HAP-1 (cell line): Measurements from ENCODE around the gene ADCY2.

Experiments
- DNase-seq, 2 experiments: peaks; one replicate each; pipeline ENCODE4 v3.0.0-alpha.2; 2016 to 2020; ENCODE audit warnings: low spot score in 2 of 2
- H3K27me3 ChIP-seq: fragments of 250-450 bp; sonication (Bioruptor Pico); 2 replicates; pipeline ENCODE4 v1.5.1; 2020; ENCODE audit warnings: low read depth, mild to moderate bottlenecking, moderate library complexity
- H3K36me3 ChIP-seq: fragments of 250-450 bp; sonication (Bioruptor Pico); replicated peaks from 2 replicates; pipeline ENCODE4 v1.5.1; 2020; ENCODE audit warnings: mild to moderate bottlenecking
- H3K4me1 ChIP-seq: fragments of 250-450 bp; sonication (Bioruptor Pico); 2 replicates; pipeline ENCODE4 v1.5.1; 2020; ENCODE audit warnings: mild to moderate bottlenecking
- H3K4me3 ChIP-seq: fragments of 250-450 bp; sonication (Bioruptor Pico); 2 replicates; pipeline ENCODE4 v1.5.1; 2020; ENCODE audit warnings: mild to moderate bottlenecking, moderate library complexity
- H3K9me3 ChIP-seq: fragments of 250-450 bp; sonication (Bioruptor Pico); 2 replicates; pipeline ENCODE4 v1.5.1; 2020; ENCODE audit warnings: mild to moderate bottlenecking, moderate library complexity
- in situ Hi-C: fragments of 300-500 bp; cut with MboI; formaldehyde crosslinking; loops from 3 replicates; pipeline ENCODE4 v1.14.3; 2020; ENCODE audit warnings: low sequenced_read_pairs, inconsistent platforms, mixed read lengths

ADCY2 gene

DNA sequence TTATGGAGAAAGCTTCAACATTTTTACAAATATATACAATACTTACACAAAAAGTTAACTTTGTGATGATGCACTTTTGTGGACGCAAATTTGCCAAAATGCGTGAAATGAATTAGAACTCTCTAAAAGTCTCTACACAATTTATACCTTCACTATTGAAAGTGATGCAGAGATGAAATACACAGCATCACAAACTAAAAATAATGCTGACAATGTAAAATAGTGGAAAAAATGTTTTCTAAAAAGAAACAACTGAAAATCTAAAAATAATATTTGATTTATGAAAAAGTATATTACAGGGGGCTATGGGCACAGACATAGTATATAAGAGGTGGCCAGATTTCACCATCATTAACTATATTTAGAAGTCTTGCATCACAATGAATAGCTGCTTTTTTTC is 188.8 kb downstream of the ADCY2 start:
- in situ Hi-C loops, result no loop called here
- Histone ChIP-seq H3K36me3 (no peaks in the 10 kb centered on the region), H3K4me3 (no peak overlapping the region), H3K4me1 (no peaks in the 10 kb centered on the region), H3K27me3 (no peaks in the 10 kb centered on the region), H3K9me3 (no peaks in the 10 kb centered on the region)
- DNase-seq, result no peak

DNA sequence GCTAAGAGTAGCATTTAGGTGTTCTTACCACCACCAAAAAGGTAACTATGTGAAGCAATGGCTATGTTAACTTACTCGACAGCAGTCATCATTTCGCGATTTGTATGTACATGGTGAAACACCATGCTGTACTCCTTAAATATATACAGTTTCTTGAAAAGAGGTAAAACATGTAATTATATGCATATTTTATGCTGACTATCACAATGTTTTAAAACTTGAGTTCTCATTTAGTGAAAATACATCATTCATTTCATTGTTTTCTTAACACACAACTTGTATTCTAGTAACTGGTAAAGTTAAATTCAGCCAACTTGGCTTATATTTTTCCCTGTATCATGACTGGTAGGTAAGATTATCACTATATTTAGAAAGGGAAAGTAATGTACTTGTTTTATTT is 189.9 kb downstream of the ADCY2 start:
- in situ Hi-C loops, result no loop called here
- no peaks in the 10 kb centered on the region for H3K27me3 ChIP-seq
- no peaks in the 10 kb centered on the region for H3K4me1 ChIP-seq
- no peak for DNase-seq
- H3K9me3 ChIP-seq, result no peaks in the 10 kb centered on the region
- H3K36me3 ChIP-seq, result no peaks in the 10 kb centered on the region
- no peak overlapping the region for H3K4me3 ChIP-seq

DNA sequence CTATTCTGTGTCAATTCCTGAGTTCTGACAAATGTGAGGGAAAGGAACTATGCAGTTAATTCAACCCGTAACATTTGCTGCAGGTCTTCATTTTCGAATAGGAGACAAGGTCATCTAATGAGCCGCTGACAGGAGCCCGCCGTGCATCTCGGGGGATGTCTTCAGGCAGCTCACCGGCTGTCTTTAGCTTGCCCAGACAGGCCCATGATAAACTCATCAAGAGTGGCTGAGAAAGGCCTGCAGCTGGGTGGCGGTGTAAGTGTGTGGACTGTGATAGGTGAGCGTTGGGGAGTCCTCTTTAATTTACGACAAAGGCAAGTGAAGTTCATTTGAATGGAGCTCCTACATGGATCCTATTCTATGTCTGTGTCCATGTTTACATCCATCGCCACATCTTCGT is 190.5 kb downstream of the ADCY2 start:
- Histone ChIP-seq H3K9me3 (no peaks in the 10 kb centered on the region), H3K36me3 (no peaks in the 10 kb centered on the region), H3K4me3 (no peak overlapping the region), H3K27me3 (no peaks in the 10 kb centered on the region), H3K4me1 (no peaks in the 10 kb centered on the region)
- DNase-seq, result no peak
- in situ Hi-C loops, result no loop called here

DNA sequence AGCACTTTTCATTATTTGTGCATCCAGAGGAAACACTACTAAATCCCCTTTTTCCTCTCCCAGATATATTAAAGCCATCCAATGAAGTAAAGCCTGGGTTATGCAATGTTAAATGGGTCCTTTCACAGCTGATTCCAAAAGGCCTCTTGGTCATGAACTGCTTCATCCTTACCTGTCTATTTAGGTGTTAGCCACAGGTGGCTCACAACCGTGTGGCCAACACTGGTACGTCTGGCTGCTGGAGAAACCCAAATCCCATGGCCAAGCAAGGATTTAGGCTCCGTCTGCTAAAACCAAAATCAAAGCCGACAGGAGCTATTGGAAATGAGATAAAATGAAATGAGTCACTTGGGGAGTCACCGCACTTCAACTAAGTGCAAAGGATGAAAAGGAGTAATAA is 193.9 kb downstream of the ADCY2 start:
- no peaks in the 10 kb centered on the region for H3K36me3 ChIP-seq
- no peak overlapping the region for H3K4me3 ChIP-seq
- H3K4me1 ChIP-seq, result no peaks in the 10 kb centered on the region
- in situ Hi-C loops, result no loop called here
- no peaks in the 10 kb centered on the region for H3K9me3 ChIP-seq
- H3K27me3 ChIP-seq, result no peaks in the 10 kb centered on the region
- no peak for DNase-seq

DNA sequence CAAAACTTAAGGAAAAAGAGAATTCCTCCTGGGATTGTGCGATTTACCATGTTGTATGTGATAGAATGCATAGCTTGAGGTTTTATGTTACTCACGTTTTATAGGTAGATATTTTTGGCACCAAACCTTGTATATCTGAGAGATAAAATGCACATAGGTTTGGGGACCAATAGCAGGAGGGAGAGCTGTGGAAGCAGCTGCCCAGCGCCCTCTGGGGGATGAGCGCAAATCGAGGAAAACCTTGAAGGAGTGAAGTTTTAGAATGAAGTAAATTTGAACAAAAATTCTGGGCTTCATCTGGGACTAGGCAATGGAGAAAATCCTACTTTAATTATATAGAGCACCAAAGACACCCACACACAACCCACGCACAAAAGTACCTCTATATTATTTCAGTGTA is 197.0 kb downstream of the ADCY2 start:
- DNase-seq, result no peak
- no peaks in the 10 kb centered on the region for H3K27me3 ChIP-seq
- no peaks in the 10 kb centered on the region for H3K36me3 ChIP-seq
- in situ Hi-C loops, result no loop called here
- no peaks in the 10 kb centered on the region for H3K4me1 ChIP-seq
- H3K9me3 ChIP-seq, result no peaks in the 10 kb centered on the region
- no peak overlapping the region for H3K4me3 ChIP-seq

DNA sequence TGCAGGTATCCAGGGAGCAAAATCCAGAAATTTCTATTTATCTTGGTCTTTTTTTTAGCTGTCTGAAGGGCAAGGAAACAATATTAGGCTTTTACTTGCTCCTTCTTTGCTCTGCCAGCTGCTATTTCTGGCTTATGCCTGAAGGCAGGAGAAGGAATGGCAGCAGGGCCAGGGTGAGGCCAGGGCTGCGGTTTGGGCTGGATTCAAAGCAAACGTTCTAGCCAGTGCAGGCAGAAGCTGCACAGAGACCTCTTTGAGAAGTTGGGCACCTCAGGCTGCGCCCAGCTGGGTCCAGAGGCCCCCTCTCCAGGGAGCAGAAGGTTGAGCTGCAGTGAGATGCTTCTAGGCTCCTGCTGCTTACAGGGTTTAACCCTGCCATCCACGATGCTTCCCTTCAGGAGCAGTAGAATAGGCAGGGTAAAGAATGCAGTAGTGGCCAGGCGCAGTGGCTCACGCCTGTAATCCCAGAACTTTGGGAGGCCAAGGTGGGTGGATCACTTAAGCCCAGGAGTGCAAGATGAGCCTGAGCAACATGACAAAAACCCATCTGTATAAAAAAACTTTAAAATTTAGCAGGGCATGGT is 201.2 kb downstream of the ADCY2 start:
- no peaks in the 10 kb centered on the region for H3K36me3 ChIP-seq

DNA sequence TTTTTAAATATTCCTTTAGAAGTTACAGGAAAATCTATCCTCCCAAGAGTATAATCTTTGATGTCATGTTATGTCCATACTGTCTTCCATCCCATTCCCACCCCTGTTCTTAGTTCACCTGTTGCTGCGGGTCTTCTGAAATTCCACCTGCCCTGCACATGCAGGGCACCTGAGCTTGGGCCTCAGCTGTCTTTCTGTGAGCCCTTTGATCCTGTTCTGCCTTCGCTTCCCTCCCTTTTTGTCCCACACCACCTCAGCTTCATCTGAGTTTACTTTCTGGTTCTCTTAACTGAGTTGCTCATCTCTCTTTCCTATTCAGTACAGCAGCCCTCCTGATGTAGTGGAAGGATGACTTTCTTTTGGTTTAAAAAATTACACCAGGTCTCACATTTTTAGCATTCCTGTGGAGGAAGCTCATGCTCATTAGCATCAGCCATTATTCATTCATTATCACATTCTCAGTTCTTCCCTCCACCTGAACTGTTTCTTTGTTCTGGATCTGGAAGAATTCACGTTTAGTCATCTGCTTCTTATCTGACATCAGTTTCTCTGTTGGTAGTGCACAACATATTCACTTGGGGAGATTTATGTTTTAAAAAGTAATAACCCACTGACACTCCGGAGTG is 211.0 kb downstream of the ADCY2 start:
- no peaks in the 10 kb centered on the region for H3K36me3 ChIP-seq
- no peak for DNase-seq
- in situ Hi-C loops, result no loop called here
- H3K9me3 ChIP-seq, result no peaks in the 10 kb centered on the region
- H3K4me3 ChIP-seq, result no peak overlapping the region
- H3K27me3 ChIP-seq, result no peaks in the 10 kb centered on the region
- H3K4me1 ChIP-seq, result no peaks in the 10 kb centered on the region

More for the DNA sequence above, 201.2 kb downstream of the ADCY2 start:
- DNase-seq, result no peak
- no peak overlapping the region for H3K4me3 ChIP-seq
- H3K27me3 ChIP-seq, result no peaks in the 10 kb centered on the region
- in situ Hi-C loops, result no loop called here
- no peaks in the 10 kb centered on the region for H3K9me3 ChIP-seq
- H3K4me1 ChIP-seq, result no peaks in the 10 kb centered on the region

DNA sequence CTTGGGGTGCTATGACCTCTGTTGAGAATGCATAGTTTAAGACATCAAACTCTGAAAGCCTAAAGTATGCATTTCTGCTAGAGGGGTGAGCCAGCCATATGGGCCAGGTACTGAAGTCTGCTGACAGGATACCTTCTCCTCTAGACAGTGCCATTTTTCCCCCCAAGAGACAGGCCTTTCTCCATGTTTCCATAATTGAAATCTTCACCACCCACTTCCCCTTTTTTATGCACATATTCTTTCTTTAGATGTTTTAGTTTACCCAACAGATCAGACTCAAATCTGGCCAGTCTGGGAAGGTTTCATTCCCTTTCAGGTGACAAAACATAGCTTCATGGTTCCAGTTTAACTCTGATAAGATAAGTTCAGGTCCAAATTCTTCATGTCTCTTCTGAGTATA is 212.8 kb downstream of the ADCY2 start:
- in situ Hi-C loops, result no loop called here
- H3K9me3 ChIP-seq, result no peaks in the 10 kb centered on the region
- no peak overlapping the region for H3K4me3 ChIP-seq

DNA sequence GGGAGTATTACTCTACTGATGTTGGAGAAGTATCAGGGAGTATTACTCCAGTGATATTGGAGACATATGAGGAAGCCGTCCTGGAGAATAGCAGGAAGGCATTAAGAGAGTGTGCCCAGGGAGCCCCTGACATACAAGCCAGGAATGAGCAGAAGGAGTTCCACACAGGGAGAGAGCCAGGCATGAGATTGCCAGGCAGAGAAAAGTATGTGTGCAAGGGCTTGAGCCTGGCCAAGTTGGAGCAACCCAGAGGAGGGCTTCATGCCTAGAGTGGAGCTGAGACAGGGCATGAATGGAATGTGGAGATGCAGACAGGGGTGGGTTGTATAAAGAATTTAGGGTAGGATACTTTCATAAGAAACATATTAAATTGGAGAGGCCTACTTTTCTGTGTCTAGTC is 213.8 kb downstream of the ADCY2 start:
- Histone ChIP-seq H3K4me3 (no peak overlapping the region), H3K9me3 (no peaks in the 10 kb centered on the region), H3K27me3 (no peaks in the 10 kb centered on the region), H3K4me1 (no peaks in the 10 kb centered on the region), H3K36me3 (no peaks in the 10 kb centered on the region)
- DNase-seq, result no peak
- in situ Hi-C loops, result no loop called here

More for the DNA sequence above, 212.8 kb downstream of the ADCY2 start:
- H3K4me1 ChIP-seq, result no peaks in the 10 kb centered on the region
- H3K36me3 ChIP-seq, result no peaks in the 10 kb centered on the region
- no peaks in the 10 kb centered on the region for H3K27me3 ChIP-seq
- DNase-seq, result no peak

DNA sequence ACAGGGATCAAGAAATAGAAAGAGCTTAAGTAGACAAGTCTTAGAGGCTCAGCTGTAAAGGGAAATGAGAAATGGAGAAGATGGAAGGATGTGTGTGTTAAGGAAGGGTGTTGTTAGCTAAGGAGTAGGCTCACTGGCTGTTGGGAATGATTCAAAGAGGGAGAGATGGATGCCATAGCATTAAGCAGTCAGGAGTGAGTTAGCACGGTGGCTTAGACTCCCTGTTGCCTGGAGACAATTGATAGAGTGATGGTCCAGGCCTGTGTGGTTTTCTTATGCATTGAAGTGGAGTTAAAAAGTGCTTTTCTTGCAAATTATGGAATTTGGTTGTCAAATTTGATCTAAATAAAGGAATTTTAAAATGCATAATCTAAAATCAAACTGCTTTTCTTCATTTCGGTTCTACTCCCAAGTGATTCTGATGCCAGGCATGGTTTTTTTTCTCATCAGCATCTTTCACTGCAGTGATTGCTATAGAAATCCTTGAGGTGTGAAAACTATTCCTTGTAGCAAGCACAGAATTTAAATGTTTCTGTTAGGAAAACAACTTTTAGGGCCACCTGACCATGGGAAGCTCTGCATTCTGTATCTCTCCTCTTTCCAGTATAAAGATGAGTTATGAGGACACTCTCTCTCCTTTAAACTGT is 214.7 kb downstream of the ADCY2 start:
- no peaks in the 10 kb centered on the region for H3K36me3 ChIP-seq
- no peak for DNase-seq
- H3K9me3 ChIP-seq, result no peaks in the 10 kb centered on the region
- no peaks in the 10 kb centered on the region for H3K27me3 ChIP-seq
- H3K4me1 ChIP-seq, result no peaks in the 10 kb centered on the region
- in situ Hi-C loops, result no loop called here
- no peak overlapping the region for H3K4me3 ChIP-seq

DNA sequence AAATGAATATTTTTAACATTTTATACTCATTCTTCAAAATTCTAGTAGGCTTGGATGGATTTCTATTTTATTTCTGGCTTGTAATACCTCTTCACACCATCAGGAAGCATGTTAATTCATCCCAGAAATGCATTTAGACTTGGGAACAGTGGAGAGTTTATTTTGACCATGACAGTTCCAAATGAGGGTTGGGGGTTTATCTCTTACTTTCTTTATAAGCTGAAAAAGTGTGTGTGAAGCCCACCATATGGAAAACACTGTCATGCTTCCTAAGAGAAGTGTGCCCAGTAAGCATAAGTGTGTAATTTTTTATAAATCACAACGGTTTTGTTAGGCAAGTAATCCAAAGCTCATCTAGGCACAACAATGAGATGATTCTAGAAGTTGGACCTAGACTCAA is 215.6 kb downstream of the ADCY2 start:
- Histone ChIP-seq H3K4me3 (no peak overlapping the region), H3K27me3 (no peaks in the 10 kb centered on the region), H3K9me3 (no peaks in the 10 kb centered on the region), H3K36me3 (no peaks in the 10 kb centered on the region), H3K4me1 (no peaks in the 10 kb centered on the region)
- in situ Hi-C loops, result no loop called here
- DNase-seq, result no peak

DNA sequence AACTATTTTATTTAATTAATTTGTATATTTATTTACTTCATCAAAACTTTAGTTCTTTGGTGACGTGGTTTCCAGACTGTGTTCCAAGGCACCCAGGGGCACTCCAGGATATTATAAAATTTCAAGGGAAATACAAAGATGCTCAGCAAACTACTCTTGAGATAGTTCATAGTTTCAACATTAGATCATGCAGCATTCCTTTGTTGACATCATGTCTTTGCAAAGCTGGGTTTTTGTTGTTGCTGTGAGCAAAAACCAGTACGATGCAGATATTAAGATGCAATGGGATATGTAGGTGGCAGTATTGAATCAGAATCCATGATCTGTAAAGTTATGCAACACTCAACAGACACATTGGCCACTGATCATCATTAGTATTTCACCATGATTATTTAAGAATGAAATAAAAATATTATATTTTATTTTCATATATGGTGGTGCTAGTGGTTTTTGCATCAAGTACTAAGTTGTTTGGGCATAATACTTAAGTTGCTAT is 219.7 kb downstream of the ADCY2 start:
- no peaks in the 10 kb centered on the region for H3K36me3 ChIP-seq
- in situ Hi-C loops, result no loop called here
- no peak for DNase-seq
- H3K9me3 ChIP-seq, result no peaks in the 10 kb centered on the region
- no peaks in the 10 kb centered on the region for H3K4me1 ChIP-seq
- H3K27me3 ChIP-seq, result no peaks in the 10 kb centered on the region
- H3K4me3 ChIP-seq, result no peak overlapping the region

DNA sequence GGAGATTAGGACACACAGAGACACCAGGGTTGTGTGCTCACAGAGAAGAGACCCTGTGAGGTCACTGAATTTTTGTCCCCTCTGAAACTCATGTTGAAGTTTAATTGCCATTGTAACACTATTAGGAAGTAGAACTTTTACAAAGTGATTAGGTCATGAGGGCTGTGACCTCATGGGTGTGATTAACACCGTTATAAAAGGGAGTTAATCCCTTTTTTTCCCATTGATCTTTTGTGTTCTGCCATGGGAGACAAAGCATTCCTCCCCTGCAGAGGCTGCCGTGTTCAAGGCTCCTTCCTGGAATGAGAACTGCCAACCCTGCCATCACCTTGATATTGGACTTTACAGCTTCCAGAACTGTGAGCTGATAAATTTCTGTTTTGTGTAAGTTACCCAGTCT is 221.0 kb downstream of the ADCY2 start:
- no peaks in the 10 kb centered on the region for H3K4me1 ChIP-seq
- no peaks in the 10 kb centered on the region for H3K27me3 ChIP-seq
- no peak for DNase-seq
- no peaks in the 10 kb centered on the region for H3K36me3 ChIP-seq
- H3K4me3 ChIP-seq, result no peak overlapping the region
- no peaks in the 10 kb centered on the region for H3K9me3 ChIP-seq
- in situ Hi-C loops, result no loop called here

DNA sequence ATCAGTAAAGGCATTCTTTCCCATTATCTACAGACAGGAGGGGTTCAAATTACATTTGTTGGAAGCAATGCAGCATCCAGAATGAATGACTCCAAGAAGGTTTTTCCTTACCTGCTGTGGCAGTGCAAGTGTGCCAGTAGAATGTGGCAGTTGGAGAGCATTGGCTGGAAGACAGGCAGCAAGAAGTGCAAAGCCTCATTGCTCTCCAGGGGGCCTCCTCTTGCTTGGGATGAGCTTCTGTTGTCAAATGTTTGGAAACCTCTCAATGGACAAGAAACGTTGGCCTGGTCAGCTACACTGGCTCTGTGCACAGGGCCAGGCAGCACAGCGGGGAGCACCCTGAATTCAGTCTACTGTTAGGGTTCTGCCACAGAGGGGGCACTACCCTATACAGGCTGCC is 226.6 kb downstream of the ADCY2 start:
- Histone ChIP-seq H3K4me3 (no peak overlapping the region), H3K27me3 (no peaks in the 10 kb centered on the region), H3K9me3 (no peaks in the 10 kb centered on the region), H3K36me3 (no peaks in the 10 kb centered on the region), H3K4me1 (no peaks in the 10 kb centered on the region)
- in situ Hi-C loops, result no loop called here
- no peak for DNase-seq
